ENCODE measurements around the gene TOP2A.
"Not testable (repeated sequence)": the region's sequence is repeated elsewhere in the genome, so short reads cannot be mapped to it uniquely, and the experiment has no call there.

TOP2A gene

GRCh38 chr17:40375786-40376185, 41.9 kb downstream of the TOP2A start:
- not testable (repeated sequence) for DNase-seq, ATAC-seq

GRCh38 chr17:40374821-40375498, 42.7 kb downstream of the TOP2A start:
- ATAC-seq (no peak), DNase-seq (no peak)

DNA sequence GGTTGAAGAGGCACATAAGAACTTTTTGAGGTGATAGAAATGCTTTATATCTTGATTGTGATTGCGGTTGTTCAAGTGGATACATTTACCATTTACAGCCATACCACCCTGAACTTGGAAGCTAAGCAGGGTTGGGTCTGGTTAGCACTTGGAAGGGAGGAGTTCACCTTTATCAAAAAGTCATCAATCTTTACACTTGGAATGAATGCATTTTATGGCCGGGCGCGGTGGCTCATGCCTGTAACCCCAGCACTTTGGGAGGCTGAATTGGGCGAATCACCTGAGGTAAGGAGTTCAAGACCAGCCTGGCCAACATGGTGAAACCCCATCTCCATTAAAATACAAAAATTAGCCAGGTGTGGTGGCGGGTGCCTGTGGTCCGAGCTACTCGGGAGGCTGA, 43.7 kb downstream of the TOP2A start:
- no peak for ATAC-seq
- DNase-seq: no peak

DNA sequence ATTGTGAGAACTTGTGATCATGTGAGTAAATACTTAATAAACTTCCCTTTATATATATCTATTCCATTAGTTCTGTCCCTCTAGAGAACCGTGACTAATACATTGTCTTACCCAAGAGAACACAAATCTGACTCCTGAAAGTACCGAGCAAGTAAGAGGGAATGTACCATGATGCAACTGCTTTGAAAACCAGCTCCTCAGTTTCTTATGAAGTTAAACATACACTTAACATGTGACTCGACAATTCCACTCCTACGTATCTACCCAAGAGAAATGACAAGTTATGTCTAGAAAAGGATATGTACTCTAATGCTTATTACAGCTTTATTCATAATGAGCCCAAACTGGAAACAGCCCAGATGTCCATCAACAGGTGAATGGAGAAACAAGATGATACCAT, 44.4 kb downstream of the TOP2A start:
- ATAC-seq (peak; percentile 83), DNase-seq (no peak)

- not testable (repeated sequence) for DNase-seq, ATAC-seq
Measured at GRCh38 chr17:40372644-40373043, 45.1 kb downstream of the TOP2A start.

GRCh38 chr17:40372031-40372430, 45.7 kb downstream of the TOP2A start:
- DNase-seq: no peak
- no peak for ATAC-seq

DNA sequence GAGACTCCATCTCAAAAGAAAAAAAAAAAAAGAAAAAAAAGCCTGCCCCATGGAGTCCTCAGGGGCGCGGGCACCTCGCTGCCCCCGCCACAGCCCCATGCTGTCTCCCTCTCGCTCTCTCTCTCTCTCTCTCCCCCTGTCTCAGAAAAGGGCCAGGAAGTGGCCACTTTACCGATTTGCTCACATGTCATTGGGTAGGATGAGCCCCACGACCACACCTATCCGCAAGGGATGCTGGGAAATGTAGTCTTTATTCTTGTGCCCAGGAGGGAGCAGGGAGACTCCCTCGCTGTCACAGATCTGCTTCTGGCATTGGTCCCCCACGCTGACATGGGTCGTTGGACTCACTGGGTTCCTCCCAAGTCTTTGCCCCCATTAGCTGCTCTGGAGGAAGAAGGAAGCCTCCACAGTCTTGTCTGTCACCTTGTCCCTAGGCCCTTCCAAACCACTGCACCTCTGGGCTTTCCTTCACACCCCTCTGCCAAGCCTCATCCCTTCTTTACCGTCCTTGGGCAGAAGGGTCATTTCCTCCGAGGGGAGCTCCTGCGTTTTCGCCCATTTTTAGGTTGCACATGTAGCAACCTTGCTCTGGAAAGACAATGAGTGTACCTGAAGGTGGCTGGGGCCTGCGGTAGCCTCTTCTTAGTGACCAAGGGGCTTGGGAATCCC, 46.3 kb downstream of the TOP2A start:
- DNase-seq (no peak), ATAC-seq (peak; percentile 64)

DNA sequence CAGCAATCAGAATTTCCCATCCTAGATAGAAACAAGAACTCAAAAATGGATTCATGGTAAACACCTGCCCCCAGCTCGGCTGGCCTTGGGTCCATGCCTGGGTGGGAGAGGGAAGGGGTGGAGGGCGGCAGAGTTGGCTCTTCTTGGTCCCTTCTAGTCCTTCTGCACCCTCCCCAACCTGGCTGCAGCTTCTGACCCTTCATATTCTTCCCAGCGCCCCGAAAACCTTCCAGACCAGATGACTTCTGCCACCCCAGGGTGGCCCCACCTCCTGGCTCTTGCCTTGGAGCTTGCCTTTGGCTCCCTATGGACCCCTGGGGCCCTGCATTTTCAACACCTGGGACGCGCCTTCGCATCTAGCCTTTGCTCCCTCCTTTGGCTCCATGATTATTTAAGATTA, 47.8 kb downstream of the TOP2A start:
- DNase-seq: no peak
- ATAC-seq: no peak

DNA sequence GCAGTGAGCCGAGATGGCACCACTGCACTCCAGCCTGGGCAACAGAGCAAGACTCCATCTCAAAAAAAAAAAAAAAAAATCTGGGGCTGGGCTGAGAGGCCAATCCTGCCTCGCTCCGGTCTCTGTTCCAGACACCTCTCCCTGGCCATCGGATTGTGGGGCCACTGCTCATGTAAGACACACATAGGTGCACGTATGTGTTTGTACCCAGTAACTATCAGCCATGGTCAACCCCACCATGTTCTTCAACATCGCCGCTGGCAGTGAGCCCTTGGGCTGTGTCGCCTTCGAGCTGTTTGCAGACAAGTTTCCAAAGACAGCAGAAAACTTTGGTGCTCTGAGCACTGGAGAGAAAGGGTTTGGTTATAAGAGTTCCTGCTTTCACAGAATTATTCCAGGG, 50.0 kb downstream of the TOP2A start:
- not testable (repeated sequence) for ATAC-seq, DNase-seq

DNA sequence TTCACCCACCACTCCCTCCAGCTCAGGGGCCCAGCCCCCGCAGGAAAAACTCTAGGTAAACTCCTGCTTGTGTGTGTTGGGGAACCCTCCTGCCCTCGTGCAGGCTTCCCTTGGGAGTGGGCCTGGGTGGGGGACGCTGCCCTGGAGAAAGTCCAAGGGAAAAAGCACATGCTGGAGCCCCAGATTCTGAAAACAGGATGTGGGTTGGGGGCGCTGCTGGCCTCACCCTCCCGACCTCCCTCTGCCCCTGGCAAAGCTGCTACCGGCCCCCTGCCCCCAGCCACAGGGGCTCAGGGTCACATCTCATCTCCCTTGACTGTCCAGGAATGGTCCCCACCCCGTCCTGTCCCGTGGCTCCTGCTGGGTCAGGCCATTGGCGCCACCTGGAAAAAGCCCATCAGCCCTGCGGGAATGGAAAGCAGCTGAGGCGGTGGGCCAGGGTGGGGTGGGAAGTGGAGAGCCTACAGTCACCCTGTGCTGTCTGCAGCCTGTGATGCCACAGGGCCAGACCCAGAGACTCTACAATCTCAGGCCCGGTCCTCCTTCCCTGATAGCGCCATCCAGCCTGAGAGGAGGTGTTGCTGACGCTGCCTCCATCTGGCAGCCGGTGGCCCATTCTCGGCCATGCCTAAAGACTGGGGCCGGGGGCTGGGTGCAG, 50.7 kb downstream of the TOP2A start:
- no peak for ATAC-seq
- DNase-seq: no peak

GRCh38 chr17:40366076-40366860, 51.4 kb downstream of the TOP2A start:
- ATAC-seq: no peak
- DNase-seq: no peak

GRCh38 chr17:40364906-40365305, 52.8 kb downstream of the TOP2A start:
- DNase-seq (no peak), ATAC-seq (no peak)

GRCh38 chr17:40364121-40364861, 53.4 kb downstream of the TOP2A start, which contains the start of gene GJD3:
Gene GJD3, minus strand, starts transcription at chr17:40364737. Its CDS starts 922 bp downstream, at chr17:40363815.
- DNase-seq (no peak), ATAC-seq (no peak)

- DNase-seq (peak; percentile 47), ATAC-seq (peak; percentile 20)
Measured at GRCh38 chr17:40363111-40363827, 54.4 kb downstream of the TOP2A start.

DNA sequence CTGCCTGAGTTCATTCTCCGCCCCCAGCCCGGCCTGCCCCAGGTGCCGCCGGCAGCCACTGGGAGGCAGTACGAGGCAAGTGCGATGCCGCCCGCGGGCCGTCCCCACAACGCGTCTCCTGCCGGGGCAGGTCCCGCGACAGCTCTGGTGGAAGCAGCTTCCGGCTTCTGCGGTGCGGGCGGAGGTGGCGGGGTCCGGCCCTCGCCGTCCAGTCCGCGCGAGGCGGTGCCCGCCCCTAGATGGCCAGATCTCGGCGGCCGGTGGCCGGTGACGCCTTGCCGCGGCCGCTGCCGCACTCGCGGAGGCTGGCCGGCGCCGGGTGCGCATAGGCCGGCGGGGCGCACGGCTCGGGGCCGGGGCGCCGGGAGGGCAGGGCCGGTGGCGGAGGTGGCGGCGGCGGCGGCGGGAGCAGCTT, 55.0 kb downstream of the TOP2A start:
- DNase-seq: peak; percentile 91

GRCh38 chr17:40361925-40362695, 55.6 kb downstream of the TOP2A start:
- DNase-seq (no peak), ATAC-seq (peak; percentile 7)

More for the DNA sequence above, 55.0 kb downstream of the TOP2A start:
- ATAC-seq: peak; percentile 91

- DNase-seq (no peak), ATAC-seq (no peak)
Measured at GRCh38 chr17:40361063-40361924, 56.4 kb downstream of the TOP2A start.

GRCh38 chr17:40360091-40360490, 57.6 kb downstream of the TOP2A start:
- no peak for ATAC-seq

More at GRCh38 chr17:40360091-40360490, 57.6 kb downstream of the TOP2A start:
- DNase-seq: no peak
